NAMALWA (cell line): Measurements from ENCODE around the gene SPANXA2.
"Not testable (repeated sequence)": the region's sequence is repeated elsewhere in the genome, so short reads cannot be mapped to it uniquely, and the experiment has no call there.

Source experiments
- DNase-seq: peaks from one replicate; pipeline ENCODE4 v3.0.0-alpha.2; 2015; ENCODE audit warnings: low spot score

The SPANXA2 gene, protein sequence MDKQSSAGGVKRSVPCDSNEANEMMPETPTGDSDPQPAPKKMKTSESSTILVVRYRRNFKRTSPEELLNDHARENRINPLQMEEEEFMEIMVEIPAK

DNA sequence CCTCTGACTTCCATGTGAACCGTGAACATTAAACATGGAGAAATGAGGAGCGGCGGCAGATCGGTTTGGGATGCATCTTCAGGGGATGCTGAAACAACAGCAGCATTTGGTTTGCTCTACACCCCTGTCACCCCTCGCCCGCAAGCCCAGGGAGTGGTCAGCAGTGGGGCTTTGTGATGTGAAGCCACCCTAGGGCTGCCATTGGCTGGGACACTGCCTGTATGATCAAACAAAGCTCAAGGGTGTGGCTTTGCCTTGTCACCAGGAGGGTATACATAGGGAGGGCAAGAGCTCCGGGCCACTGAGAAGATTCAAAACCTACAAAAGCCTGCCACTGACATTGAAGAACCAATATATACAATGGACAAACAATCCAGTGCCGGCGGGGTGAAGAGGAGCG is at the start of gene SPANXA2:
SPANXA2 (plus strand) TSS at position 301 of the 400 bp plus-strand sequence; CDS start at position 361, 60 bp downstream.
- not testable (repeated sequence) for DNase-seq

DNA sequence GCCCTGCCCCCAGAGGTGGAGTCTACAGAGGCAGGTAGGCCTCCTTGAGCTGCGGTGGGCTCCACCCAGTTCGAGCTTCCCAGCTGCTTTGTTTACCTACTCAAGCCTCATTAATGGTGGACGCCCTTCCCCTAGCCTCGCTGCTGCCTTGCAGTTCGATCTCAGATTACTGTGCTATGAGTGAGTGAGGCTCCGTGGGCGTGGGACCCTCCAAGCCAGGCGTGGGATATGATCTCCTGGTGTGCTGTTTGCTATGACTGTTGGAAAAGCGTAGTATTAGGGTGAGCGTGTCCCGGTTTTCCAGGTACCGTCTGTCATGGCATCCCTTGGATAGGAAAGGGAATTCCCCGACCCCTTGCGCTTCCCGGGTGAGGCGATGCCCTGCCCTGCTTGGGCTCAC is 47.0 kb upstream of the SPANXA2 start:
- DNase-seq = not testable (repeated sequence)

DNA sequence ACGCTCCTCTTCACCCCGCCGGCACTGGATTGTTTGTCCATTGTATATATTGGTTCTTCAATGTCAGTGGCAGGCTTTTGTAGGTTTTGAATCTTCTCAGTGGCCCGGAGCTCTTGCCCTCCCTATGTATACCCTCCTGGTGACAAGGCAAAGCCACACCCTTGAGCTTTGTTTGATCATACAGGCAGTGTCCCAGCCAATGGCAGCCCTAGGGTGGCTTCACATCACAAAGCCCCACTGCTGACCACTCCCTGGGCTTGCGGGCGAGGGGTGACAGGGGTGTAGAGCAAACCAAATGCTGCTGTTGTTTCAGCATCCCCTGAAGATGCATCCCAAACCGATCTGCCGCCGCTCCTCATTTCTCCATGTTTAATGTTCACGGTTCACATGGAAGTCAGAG is 4.9 kb upstream of the SPANXA2 start, which contains the start of gene SPANXA1:
SPANXA1 (minus strand) TSS at position 101 of the 400 bp plus-strand sequence; CDS start at position 41, 60 bp downstream.
- DNase-seq = not testable (repeated sequence)

DNA sequence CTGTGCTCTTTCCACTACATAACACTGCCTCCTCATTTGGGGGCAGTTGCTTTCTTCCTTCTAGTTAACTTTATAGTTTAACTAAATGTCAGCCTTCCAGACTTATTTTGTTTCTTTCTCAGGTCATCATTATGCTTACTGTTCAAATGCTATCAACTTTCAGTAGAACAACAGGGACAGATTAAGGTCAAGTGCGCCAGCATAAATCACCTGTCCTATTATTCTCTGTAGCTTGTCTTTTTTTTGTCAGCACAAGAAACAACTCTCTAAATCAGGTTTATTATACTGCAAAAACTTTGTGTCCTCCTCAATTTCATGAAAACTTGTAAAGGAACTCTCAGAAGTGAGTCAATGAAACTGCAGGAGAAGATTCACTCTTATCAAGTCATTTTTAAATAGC is 19.6 kb downstream of the SPANXA2 start:
- no peak for DNase-seq

DNA sequence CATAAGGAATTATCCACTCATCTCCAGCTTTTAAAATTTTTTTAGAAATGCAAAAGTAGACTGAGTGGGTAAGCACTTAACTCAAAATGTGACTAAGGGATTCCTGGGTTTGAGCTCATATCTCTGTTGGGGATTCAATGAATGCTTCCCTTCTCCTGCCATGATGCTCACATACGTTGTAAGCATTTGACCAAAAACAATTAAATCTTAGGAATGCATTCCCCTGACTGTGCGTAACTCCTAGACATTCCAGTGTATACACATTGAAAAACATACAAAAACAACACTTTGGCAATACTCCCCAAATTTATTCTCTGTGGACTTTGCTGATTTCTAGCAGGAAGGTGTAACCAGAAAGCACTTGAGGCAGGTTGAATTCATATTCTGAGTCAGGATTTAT is 29.8 kb downstream of the SPANXA2 start:
- no peak for DNase-seq

DNA sequence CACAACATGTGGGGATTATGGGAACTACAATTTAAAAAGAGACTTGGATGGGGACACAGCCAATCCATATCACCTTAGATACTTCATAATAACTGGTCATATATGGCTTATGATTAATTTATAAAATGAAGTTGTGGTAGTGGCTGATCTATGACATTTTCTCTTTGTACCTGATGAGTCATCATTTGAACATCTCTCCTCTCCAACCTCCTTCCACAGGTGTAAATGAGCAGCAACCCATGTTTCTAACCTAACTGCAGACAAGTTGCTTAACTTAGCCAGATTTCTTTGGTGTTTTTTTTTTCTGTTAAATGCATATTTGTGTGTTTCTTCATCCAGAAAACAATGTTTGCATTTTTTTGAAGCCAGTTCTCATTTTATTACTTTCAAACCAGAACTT is 42.6 kb downstream of the SPANXA2 start:
- no peak for DNase-seq

DNA sequence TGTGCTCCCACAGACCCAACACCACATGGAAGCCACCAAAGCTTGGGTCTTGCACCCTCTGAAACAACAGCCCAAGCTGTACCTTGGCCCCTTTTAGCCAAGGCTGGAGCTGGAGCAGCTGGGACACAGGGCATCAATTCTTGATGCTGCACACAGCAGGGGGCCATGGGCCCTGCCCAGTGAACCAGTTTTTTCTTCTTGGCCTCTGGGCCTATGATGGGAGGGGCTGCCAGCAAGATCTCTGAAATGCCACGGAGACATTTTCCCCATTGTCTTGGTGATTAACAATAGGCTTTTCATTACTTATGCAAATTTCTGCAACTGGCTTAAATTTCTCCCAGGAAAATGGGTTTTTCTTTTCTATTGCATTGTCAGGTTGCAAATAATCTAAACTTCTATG is 49.0 kb downstream of the SPANXA2 start:
- no peak for DNase-seq
